Measurements from ENCODE around the gene NSUN7.

Gene NSUN7

GRCh38 chr4:40822420-40823166 lies 72.8 kb downstream of the NSUN7 start:
- DNase-seq: no peak

DNA sequence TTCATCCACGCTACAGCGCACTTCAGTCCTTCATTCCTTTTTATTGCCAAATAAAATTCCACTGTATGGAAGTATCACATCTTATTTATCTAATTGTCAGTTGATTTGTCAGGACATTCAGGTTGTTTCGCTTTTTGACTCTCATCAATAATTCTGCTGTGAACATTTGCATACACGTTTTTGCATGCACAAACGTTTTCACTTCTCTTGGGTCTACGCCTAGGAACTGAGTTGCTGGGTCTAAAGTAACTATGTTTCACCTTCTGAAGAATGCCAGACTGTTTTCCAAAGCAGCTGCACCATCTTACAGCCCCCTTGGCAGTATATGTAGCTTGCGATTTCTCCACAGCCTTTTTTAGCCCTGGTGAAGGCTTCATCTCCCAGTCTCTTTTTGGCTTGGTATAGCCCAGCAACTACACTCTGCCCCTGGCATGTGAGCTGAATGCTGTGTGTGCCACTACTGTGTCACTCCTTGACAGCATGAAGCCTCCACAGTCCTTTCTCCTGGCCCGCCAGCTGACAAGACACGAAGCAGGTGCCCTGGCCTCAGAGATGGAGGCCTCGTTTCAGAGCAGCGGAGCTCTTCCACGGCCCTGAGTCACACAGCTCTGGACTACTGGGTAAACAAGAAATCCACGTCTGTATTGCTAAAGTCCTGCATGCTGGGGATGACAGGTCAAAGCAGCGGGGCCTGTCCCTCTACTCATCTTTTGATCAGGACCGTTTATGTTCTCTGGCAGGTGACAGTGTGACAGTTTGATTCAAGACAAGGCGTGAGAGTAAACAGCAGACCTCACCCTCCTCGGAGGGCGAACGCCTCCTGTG lies 75.5 kb downstream of the NSUN7 start:
- no peak for DNase-seq

- no peak for DNase-seq
Measured at GRCh38 chr4:40826821-40827220, 77.1 kb downstream of the NSUN7 start.

DNA sequence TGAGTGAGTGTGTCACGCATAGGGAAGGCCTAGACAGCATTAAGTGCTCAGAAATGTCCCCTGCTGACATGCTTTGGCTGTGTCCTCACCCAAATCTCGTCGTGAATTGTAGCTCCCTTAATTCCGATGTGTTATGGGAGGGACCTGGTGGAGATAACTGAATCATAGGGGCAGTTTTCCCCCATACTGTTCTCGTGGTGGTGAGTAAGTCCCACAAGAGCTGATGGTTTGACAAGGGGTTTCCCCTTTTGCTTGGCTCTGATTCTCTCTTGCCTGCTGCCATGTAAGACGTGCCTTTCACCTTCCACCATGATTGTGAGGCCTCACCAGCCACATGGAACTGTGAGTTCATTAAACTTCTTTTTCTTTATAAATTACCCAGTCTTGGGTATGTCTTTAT lies 78.0 kb downstream of the NSUN7 start:
- DNase-seq: no peak

- no peak for DNase-seq
Measured at GRCh38 chr4:40828661-40829060, 78.9 kb downstream of the NSUN7 start.

DNA sequence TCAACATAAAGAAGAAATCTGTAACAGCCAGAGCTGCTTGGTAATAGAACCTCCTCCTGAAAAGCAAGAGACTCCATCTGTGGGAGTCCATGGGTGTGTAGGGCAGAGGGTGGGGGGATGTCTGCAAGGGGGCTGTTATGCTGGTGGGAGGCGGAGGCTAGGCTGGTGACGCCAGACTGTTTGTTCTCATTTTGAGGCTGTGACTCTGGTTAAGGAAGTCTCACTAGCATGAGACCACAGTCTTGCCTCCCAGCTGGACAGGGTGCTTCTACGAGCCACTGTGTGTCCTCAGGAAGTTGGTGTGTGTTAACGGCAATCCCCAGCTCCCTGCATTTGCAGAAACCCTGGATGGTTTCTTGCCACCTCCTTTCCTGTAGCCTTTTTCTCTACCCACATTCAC lies 79.8 kb downstream of the NSUN7 start:
- DNase-seq: no peak

- DNase-seq: no peak
Measured at GRCh38 chr4:40831146-40831907, 81.6 kb downstream of the NSUN7 start.

DNA sequence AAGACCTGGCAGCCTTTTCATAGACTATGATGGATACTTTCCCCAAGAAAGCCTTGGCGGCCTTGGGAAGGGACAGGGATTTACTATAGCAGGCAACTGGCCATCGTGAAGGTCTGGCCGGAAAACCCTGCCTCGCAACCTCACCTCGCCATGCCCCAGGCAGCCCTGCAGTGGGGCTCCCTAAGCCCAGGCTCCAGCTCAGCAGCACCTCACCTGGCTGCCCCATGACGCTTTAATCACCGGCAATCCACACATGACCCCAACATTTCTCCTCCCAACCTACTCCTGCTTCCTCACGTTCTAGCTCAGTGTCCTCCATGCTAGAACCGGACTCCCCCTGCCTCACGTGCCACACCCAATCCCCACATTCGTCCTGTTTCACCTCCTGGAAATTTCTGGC lies 82.4 kb downstream of the NSUN7 start:
- DNase-seq: no peak

DNA sequence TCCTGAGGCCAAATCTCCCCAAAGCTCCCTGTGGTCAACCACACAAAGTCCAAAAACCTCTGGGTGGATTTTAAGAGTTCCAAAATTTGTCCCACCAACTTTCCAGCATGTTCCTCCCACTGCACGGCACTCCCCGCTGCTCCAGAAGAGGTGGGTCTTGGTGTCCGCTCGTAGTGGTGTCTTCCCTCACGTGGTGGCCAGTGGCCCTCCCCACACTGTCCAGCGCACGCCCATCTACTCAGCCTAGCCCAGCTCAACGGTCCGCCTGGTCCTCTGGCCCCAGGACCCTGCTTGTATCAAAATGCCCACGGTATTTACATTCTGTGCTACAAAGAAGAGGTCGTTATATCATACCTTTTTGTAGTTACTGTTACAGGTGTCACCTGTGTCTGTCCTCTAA lies 83.5 kb downstream of the NSUN7 start:
- DNase-seq: no peak

DNA sequence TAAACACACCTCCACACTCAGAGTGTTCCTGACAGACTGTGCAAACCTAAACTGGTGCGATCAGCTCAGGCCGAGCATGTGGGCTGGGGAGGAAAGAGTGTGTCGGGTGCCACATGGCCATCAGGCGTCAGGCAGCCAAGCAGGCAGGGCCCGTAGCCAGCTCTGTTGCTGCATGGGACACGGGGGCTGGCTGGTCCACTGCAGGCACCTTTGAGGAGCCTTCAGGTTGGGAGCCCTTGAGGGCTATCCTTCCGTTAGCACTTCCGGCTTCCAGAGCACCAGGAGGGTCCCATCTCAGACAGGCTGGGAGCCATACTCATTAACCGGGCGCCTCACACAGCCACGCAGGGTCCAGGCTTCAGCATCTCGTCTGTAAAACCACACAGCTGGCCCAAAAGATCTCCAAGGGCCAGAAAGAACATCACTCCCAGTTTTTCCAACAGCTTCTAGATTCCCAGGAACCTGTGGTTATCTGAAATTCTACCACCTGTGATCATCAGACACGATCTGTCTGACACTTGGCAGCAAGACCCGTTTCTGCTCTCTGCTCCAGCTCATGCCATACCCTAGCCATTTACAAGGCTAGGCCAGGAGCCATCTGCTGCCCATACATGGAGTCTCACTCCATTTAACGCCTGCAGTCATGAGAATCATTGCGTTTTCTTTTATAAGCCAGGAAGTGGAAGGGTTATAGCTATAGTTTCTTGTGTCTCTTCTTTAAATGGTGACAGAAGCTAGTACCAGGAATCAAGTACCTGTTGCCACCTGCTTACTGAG lies 87.5 kb downstream of the NSUN7 start:
- no peak for DNase-seq

DNA sequence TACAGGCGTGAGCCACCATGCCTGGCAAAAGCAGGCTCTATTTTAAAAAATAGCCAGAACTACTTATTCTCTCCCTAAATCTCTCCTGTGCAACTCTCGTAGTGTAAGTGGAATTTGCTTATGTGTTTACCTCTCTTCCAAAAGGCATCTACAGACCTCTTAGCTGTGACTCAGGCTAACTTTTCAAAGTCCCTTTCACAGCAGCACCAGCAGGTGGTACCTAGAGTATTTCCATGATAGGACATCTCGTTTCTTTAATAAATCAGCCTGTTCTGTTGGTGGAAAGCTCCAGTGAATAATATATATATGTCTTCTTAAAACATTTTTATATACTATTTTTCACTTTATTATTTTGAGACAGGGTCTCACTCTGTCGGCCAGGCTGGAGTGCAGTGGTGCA lies 89.0 kb downstream of the NSUN7 start:
- DNase-seq: no peak

DNA sequence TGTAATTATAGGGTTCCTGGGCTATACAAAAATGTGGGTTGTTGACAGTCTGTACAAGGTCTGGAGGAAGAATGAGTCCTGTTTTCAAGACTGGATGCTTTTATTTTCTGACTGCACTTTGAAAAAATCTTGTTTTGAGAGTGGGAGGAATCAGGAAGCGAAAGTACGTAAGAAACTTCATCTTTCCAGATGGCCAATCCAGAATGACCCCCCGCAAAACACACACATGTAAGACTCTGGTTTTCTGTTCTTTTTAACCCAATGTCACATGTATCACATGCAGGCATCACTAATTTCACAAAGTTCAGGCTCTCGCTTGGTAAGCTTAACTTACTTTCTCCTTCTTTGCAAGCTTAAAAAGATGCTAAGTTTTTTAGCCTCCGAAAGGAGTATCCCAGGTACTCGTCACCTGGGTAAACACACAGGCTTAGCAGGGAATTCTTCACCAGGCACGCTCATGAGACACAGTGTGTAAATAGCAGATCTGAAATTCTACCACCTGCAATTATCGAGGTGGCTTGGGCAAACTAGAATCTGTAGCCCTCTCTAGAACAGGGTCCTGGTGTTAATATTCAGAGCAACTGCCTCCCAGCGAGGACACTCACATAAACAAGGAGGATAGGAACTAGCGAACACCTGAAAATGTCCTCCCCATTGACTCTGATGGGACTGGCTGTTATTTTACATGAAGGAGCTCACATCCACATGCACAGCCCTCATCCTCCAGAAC lies 90.7 kb downstream of the NSUN7 start:
- DNase-seq: no peak

GRCh38 chr4:40840985-40841571 lies 91.3 kb downstream of the NSUN7 start:
- DNase-seq: peak; percentile 75

DNA sequence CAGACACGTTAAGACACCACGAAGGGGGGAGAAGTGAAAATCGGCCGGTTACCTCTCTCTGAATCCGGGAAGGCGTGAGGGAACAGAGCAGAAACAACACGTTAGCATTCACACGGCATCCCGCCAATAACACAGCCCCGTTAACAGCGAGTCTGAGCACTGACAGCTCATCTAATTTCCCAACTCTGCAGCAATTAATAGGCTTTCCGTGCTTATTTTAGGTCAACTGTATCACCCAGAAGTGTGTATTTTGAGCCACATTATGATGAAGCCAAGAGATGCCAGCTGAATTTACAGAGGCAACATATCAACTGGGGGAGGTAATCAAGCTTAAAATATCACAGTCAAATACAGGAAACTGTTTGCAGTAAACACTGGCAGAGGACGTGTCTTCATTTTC lies 92.6 kb downstream of the NSUN7 start:
- DNase-seq: no peak

DNA sequence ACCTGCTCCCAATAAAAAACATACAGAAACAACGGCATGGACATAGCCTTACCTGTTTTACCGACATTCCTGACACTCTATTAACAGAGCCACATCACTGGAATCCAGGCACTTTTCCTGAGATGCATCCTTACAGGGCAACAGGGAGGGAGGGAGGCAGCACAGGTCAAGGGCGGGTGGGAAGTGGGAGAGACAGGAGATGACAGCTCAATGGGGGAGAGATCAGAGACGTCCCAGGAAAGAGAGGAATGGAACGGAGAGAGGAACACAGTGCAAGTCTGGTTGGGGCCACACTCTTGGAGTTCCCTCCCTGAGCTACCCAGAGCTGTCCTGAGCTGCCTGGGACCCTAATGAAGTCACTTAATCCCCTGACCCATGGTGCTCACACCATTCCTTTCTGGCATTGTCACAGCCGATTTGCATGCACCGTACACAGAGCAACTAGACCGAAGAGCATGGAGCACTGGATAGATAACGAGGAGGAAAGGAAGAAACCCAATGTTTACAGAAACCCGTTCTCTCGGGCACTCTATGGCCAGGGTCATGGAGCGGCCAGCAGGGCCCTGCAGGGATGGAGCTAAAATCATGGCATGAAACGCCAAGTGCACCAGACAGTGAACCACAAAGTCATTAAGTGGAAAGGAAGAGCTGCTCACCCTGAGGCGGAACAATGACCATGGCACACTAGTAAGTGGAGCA lies 93.1 kb downstream of the NSUN7 start:
- no peak for DNase-seq

GRCh38 chr4:40843696-40844095 lies 93.9 kb downstream of the NSUN7 start:
- DNase-seq: peak; percentile 29

DNA sequence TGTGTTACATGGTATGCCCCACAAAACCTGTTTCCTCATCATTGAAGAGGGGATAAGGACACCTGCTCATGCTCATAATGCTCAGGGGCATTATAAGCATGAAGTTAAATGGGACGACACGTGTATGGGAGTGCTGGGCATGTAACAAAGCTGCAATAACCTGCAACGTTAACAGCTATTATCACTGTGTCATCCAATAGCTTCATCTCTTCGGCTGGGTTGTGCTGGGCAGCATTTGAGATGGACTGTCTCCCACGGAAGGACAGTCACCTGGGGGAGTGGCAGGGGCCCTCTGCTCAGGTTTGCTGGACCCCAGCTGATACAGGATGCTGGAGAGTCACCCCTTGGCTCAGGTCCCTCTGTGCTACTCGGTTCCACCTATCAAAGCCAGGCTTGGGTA lies 94.5 kb downstream of the NSUN7 start:
- DNase-seq: no peak

DNA sequence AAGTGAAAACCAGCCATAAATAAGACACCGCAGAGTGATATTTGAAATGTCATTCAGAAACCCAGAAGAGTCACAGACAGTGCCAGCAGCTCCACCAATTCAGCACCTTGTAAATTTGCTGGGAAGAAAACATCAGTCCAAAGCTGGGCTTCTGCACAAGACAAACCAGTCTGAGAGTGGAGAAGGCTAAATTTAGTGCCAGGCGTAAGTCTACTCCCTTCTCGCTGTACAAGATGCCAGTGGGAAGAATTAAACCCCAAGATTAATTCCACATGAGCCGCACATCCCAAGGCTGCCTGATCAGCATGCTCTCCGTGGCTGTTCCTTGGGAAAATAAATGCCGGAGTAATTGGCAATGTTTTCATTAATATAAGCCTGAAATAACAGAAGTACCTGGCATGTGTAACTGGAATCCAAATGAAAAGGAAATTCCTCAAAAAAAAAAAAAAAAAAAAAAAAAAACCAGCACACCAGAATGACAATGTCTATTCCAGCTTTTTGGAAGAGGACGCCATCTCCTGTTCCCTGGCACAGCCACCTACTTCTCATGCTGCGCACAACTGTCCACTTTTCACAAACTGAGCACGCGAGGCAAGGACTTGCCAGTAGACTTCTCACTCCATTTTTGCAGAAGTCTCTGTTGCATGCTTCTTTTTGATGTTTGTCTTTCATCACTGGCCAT lies 95.5 kb downstream of the NSUN7 start:
- no peak for DNase-seq

- no peak for DNase-seq
Measured at GRCh38 chr4:40846532-40846931, 96.8 kb downstream of the NSUN7 start.

DNA sequence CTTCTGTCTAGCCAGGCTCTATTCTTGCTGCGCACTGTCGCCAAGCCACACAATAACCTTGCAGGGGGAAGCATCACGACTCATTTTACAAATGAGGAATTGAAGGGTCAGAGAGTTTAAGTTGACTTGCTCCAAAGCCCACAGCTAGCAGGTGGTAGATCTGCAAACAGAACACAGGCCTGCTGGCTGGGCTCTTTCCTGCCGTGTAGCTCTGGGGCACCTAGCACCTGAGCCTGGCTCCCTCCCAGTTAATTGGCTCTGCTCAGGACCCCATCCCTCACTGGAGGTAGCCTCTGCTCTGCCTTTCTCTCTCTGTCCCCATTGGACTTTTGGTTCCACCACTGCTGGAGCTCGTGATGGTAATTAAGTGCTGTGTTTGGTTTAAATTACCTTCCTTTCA lies 98.5 kb downstream of the NSUN7 start:
- DNase-seq: no peak

DNA sequence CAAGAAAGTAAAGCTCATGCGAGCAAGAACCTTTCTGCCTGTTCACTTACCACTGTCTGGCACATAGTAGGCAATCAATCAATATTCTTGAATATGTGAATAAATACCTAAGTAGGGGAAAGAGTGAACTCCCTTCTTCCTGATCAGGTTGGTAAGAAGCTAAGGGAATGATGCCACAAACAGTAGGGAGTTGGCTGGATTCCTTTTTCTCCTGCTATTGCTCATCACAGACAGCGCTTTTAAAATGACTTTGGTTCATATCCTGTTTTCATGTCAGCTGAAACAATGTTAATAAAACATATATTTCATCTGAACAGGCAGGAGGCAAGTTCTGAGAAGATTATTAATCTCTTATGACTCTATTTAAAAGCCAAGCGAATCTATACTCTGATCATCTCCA lies 99.2 kb downstream of the NSUN7 start:
- no peak for DNase-seq

Data from hematopoietic multipotent progenitor cell treated with erythropoietin and hydrocortisone succinate and interleukin-3 and kit ligand, for 8 days (in vitro differentiated cells).